Activated naive CD4-positive, alpha-beta T cell treated with anti-CD3 and anti-CD28 coated beads for 36 hours (primary cell): ENCODE data around the gene CES3. TPM values are rescaled to one million over a fixed set of nuclear protein-coding genes. Genes with fewer than 3 reads are reported as not detected.

Experiments used
- CTCF ChIA-PET: fragments of 350-600 bp; sonication (Branson Sonifier 250); formaldehyde crosslinking; loops from one replicate; lab custom pipeline; 2021; ENCODE audit warnings: antibody characterized with exemption; lab: Charles Lee
- DNase-seq: peaks from one replicate; pipeline ENCODE4 v3.0.0-alpha.2; 2020
- H3K27ac Mint-ChIP-seq: one replicate; pipeline ENCODE4 v1.8.0; 2021; ENCODE audit warnings: mild to moderate bottlenecking, mixed read lengths
- H3K27me3 Mint-ChIP-seq: one replicate; pipeline ENCODE4 v1.8.0; 2021; ENCODE audit warnings: low read depth, mixed read lengths
- H3K36me3 Mint-ChIP-seq: one replicate; pipeline ENCODE4 v1.8.0; 2021; ENCODE audit warnings: low read depth, mixed read lengths
- H3K4me1 Mint-ChIP-seq: one replicate; pipeline ENCODE4 v1.8.0; 2021; ENCODE audit warnings: low read depth, mixed read lengths
- H3K4me3 Mint-ChIP-seq: one replicate; pipeline ENCODE4 v1.8.0; 2021; ENCODE audit warnings: mild to moderate bottlenecking, moderate library complexity, mixed read lengths
- H3K9me3 Mint-ChIP-seq: one replicate; pipeline ENCODE4 v1.8.0; 2021; ENCODE audit warnings: mixed read lengths
- intact Hi-C: fragments of 100-400 bp; cut with micrococcal nuclease; formaldehyde crosslinking; loops from one replicate; pipeline ENCODE4 v1.15.1; 2023
- total RNA-seq, 2 experiments: library from RNA; stranded (reverse); gene quantifications; one replicate each; pipeline ENCODE4 v1.2.3, GENCODE V29; 2021

The CES3 gene
- under 1 TPM; 0.17 to 0.55 TPM for total RNA-seq

GRCh38 chr16:66961065-66961744, at the start of gene CES3:
TSS of gene CES3 (plus strand) at chr16:66961266. CDS start at chr16:66961308, 42 bp downstream.
- CTCF ChIA-PET: interaction anchor here (0.6 to 1.7 kb wide), 13 partner anchors 9 to 409 kb away, joined by 3 to 11 read pairs (median 3); no protein-coding TSS in a partner anchor
- no peak within 1 kb of the TSS for H3K27ac Mint-ChIP-seq
- intact Hi-C loops: no loop called here
- H3K4me3 Mint-ChIP-seq: no peak within 1 kb of the TSS
- H3K36me3 Mint-ChIP-seq: no peaks in the 10 kb centered on the region
- H3K4me1 Mint-ChIP-seq: peaks cover 19% of the 10 kb centered on the region
- peak; percentile 77 for DNase-seq
- H3K27me3 Mint-ChIP-seq: no peaks in the 10 kb centered on the region
- no peaks in the 10 kb centered on the region for H3K9me3 Mint-ChIP-seq

- Mint-ChIP-seq H3K4me1 (no peaks in the 10 kb centered on the region), H3K9me3 (no peaks in the 10 kb centered on the region), H3K27ac (no peak overlapping the region), H3K4me3 (no peak overlapping the region), H3K36me3 (no peaks in the 10 kb centered on the region), H3K27me3 (no peaks in the 10 kb centered on the region)
- CTCF ChIA-PET: interaction anchor here (0.6 to 3.0 kb wide), 5 partner anchors 10 to 44 kb away, joined by 3 to 10 read pairs (median 6); no protein-coding TSS in a partner anchor
- no peak for DNase-seq
- intact Hi-C loops: no loop called here
Observed at GRCh38 chr16:66911801-66912200, 49.3 kb upstream of the CES3 start.

GRCh38 chr16:66913081-66913480, 48.0 kb upstream of the CES3 start:
- H3K36me3 Mint-ChIP-seq: no peaks in the 10 kb centered on the region
- H3K27ac Mint-ChIP-seq: no peak overlapping the region
- intact Hi-C loops: no loop called here
- no peak for DNase-seq
- H3K27me3 Mint-ChIP-seq: no peaks in the 10 kb centered on the region
- H3K4me1 Mint-ChIP-seq: no peaks in the 10 kb centered on the region
- CTCF ChIA-PET: interaction anchor here (0.6 to 1.4 kb wide), 3 partner anchors 9 to 21 kb away, joined by 6 to 9 read pairs (median 6); no protein-coding TSS in a partner anchor
- H3K9me3 Mint-ChIP-seq: no peaks in the 10 kb centered on the region
- H3K4me3 Mint-ChIP-seq: no peak overlapping the region

- H3K27ac Mint-ChIP-seq: no peak overlapping the region
- no peak for DNase-seq
- H3K4me3 Mint-ChIP-seq: no peak overlapping the region
- H3K36me3 Mint-ChIP-seq: no peaks in the 10 kb centered on the region
- H3K4me1 Mint-ChIP-seq: no peaks in the 10 kb centered on the region
- H3K9me3 Mint-ChIP-seq: no peaks in the 10 kb centered on the region
- intact Hi-C loops: no loop called here
- no peaks in the 10 kb centered on the region for H3K27me3 Mint-ChIP-seq
- CTCF ChIA-PET: no interaction called here
Observed at GRCh38 chr16:66913711-66914110, 47.4 kb upstream of the CES3 start.

- no peaks in the 10 kb centered on the region for H3K36me3 Mint-ChIP-seq
- H3K27ac Mint-ChIP-seq: no peak overlapping the region
- H3K4me3 Mint-ChIP-seq: no peak overlapping the region
- H3K27me3 Mint-ChIP-seq: no peaks in the 10 kb centered on the region
- DNase-seq: no peak
- H3K4me1 Mint-ChIP-seq: no peaks in the 10 kb centered on the region
- no peaks in the 10 kb centered on the region for H3K9me3 Mint-ChIP-seq
- intact Hi-C loops: no loop called here
- CTCF ChIA-PET: no interaction called here
Observed at GRCh38 chr16:66914541-66914940, 46.5 kb upstream of the CES3 start.

GRCh38 chr16:66915041-66915440, 46.0 kb upstream of the CES3 start:
- no peak overlapping the region for H3K27ac Mint-ChIP-seq
- no peak for DNase-seq
- H3K4me1 Mint-ChIP-seq: no peaks in the 10 kb centered on the region
- H3K27me3 Mint-ChIP-seq: no peaks in the 10 kb centered on the region
- CTCF ChIA-PET: no interaction called here
- no peaks in the 10 kb centered on the region for H3K36me3 Mint-ChIP-seq
- H3K9me3 Mint-ChIP-seq: no peaks in the 10 kb centered on the region
- no peak overlapping the region for H3K4me3 Mint-ChIP-seq
- intact Hi-C loops: no loop called here

GRCh38 chr16:66916518-66916917, 44.5 kb upstream of the CES3 start:
- H3K4me3 Mint-ChIP-seq: no peak overlapping the region
- no peaks in the 10 kb centered on the region for H3K27me3 Mint-ChIP-seq
- H3K9me3 Mint-ChIP-seq: no peaks in the 10 kb centered on the region
- no peak overlapping the region for H3K27ac Mint-ChIP-seq
- no peaks in the 10 kb centered on the region for H3K4me1 Mint-ChIP-seq
- no peaks in the 10 kb centered on the region for H3K36me3 Mint-ChIP-seq
- CTCF ChIA-PET: interaction anchor here (1.4 kb wide), 1 partner anchor 85 kb away, joined by 4 read pairs; no protein-coding TSS in a partner anchor
- intact Hi-C loops: no loop called here
- no peak for DNase-seq

GRCh38 chr16:66917741-66918140, 43.3 kb upstream of the CES3 start:
- no peaks in the 10 kb centered on the region for H3K9me3 Mint-ChIP-seq
- intact Hi-C loops: no loop called here
- no peak for DNase-seq
- no peak overlapping the region for H3K4me3 Mint-ChIP-seq
- CTCF ChIA-PET: interaction anchor here (1.0 to 1.8 kb wide), 3 partner anchors 22 to 261 kb away, joined by 3 to 6 read pairs (median 4); no protein-coding TSS in a partner anchor
- H3K27me3 Mint-ChIP-seq: no peaks in the 10 kb centered on the region
- no peaks in the 10 kb centered on the region for H3K4me1 Mint-ChIP-seq
- H3K36me3 Mint-ChIP-seq: no peaks in the 10 kb centered on the region
- no peak overlapping the region for H3K27ac Mint-ChIP-seq

GRCh38 chr16:66918355-66918754, 42.7 kb upstream of the CES3 start:
- no peak overlapping the region for H3K4me3 Mint-ChIP-seq

GRCh38 chr16:66918803-66919568, 42.1 kb upstream of the CES3 start, which contains the start of gene CDH16:
TSS of gene CDH16 (minus strand) at chr16:66918885. CDS start at chr16:66918065, 820 bp downstream.
- Mint-ChIP-seq H3K27ac (no peak within 1 kb of the TSS), H3K27me3 (peaks cover 10% of the 10 kb centered on the region), H3K4me1 (no peaks in the 10 kb centered on the region), H3K9me3 (no peaks in the 10 kb centered on the region), H3K4me3 (no peak within 1 kb of the TSS), H3K36me3 (no peaks in the 10 kb centered on the region)
- CTCF ChIA-PET: interaction anchor here (1.8 kb wide), 1 partner anchor 24 kb away, joined by 6 read pairs; no protein-coding TSS in a partner anchor
- intact Hi-C loops: no loop called here
- no peak for DNase-seq

More at GRCh38 chr16:66918355-66918754, 42.7 kb upstream of the CES3 start:
- CTCF ChIA-PET: interaction anchor here (1.0 to 1.8 kb wide), 2 partner anchors 23 to 262 kb away, joined by 3 to 6 read pairs; no protein-coding TSS in a partner anchor
- no peak for DNase-seq
- intact Hi-C loops: no loop called here
- H3K9me3 Mint-ChIP-seq: no peaks in the 10 kb centered on the region
- no peak overlapping the region for H3K27ac Mint-ChIP-seq
- H3K27me3 Mint-ChIP-seq: peaks cover 3% of the 10 kb centered on the region
- no peaks in the 10 kb centered on the region for H3K4me1 Mint-ChIP-seq
- H3K36me3 Mint-ChIP-seq: no peaks in the 10 kb centered on the region

- intact Hi-C loops: no loop called here
Observed at GRCh38 chr16:66919569-66920298, 41.3 kb upstream of the CES3 start.

GRCh38 chr16:66920299-66920590, 40.8 kb upstream of the CES3 start:
- peaks cover 16% of the 10 kb centered on the region for H3K27me3 Mint-ChIP-seq
- intact Hi-C loops: no loop called here
- no peaks in the 10 kb centered on the region for H3K9me3 Mint-ChIP-seq
- H3K36me3 Mint-ChIP-seq: no peaks in the 10 kb centered on the region
- no peak overlapping the region for H3K27ac Mint-ChIP-seq
- no peak for DNase-seq
- no peak overlapping the region for H3K4me3 Mint-ChIP-seq
- peaks cover under 1% of the 10 kb centered on the region for H3K4me1 Mint-ChIP-seq
- CTCF ChIA-PET: no interaction called here

More at GRCh38 chr16:66919569-66920298, 41.3 kb upstream of the CES3 start:
- Mint-ChIP-seq H3K4me1 (no peaks in the 10 kb centered on the region), H3K36me3 (no peaks in the 10 kb centered on the region), H3K27ac (no peak overlapping the region), H3K4me3 (no peak overlapping the region), H3K27me3 (peaks cover 15% of the 10 kb centered on the region), H3K9me3 (no peaks in the 10 kb centered on the region)
- no peak for DNase-seq
- CTCF ChIA-PET: no interaction called here
